K562 (cell line): ENCODE results near the gene KRTAP5-5. TPM values are rescaled to one million over a fixed set of nuclear protein-coding genes. Genes with fewer than 3 reads are reported as not detected.
"Not testable (repeated sequence)": the region's sequence is repeated elsewhere in the genome, so short reads cannot be mapped to it uniquely, and the experiment has no call there.

ENCODE experiments used
- ATAC-seq: fragments of 200-7000 bp; cut with Tn5 transposase; 3 replicates; pipeline ENCODE4 v1.9.1; 2020; ENCODE audit warnings: moderate library complexity
- BruUV-seq: library from RNA; stranded (reverse); fragments of 400-500 nt; replicated peaks from 2 replicates; lab custom pipeline; 2021; lab: Mats Ljungman, UMichigan
- CTCF ChIA-PET: fragments of 300-600 bp; formaldehyde crosslinking; extraction: SDS; loops from one replicate; lab custom pipeline; 2021; ENCODE audit warnings: low intra/inter-chr PET ratio; lab: Yijun Ruan, JAX
- POLR2A ChIA-PET: fragments of 300-600, 350-650 bp; sonication (Branson Sonifier 250); formaldehyde crosslinking; extraction: SDS; loops from one replicate; lab custom pipeline; 2021; ENCODE audit warnings: antibody characterized with exemption, inconsistent platforms; lab: Yijun Ruan, JAX
- DNase-seq, 4 experiments: peaks; one replicate each; pipeline versions ENCODE4 v3.0.0 to v3.0.0-alpha.2; 2011 to 2018; ENCODE audit warnings: low spot score in 3 of 4, mixed read lengths in 3 of 4; ENCODE audit errors: extremely low read depth in 1 of 4
- FAIRE-seq: peaks from 2 replicates; lab custom pipeline; 2011; peaks lifted over from hg19 to GRCh38; lab: Jason Lieb, UNC
- H2AFZ ChIP-seq: 2 replicates; pipeline ENCODE4 v1.6.0; 2011; ENCODE audit warnings: low read depth, low read length, control low read depth, inconsistent platforms
- H3K27ac ChIP-seq: fragments of 200-600 bp; 3 replicates; pipeline ENCODE4 v1.8.0; 2011; ENCODE audit warnings: low read depth, mild to moderate bottlenecking, control low read depth, inconsistent platforms, low read length, moderate library complexity, mixed read lengths; ENCODE audit errors: extremely low read depth
- H3K27me3 ChIP-seq, 2 experiments: fragments of 300-600 bp in 1 of 2; 2 replicates in 1 of 2; 3 replicates in 1 of 2; pipeline versions ENCODE4 v1.6.0 to v1.8.0; 2011; ENCODE audit warnings: inconsistent platforms in 2 of 2, low read length in 2 of 2, mild to moderate bottlenecking in 1 of 2, mixed read lengths in 1 of 2, moderate library complexity in 1 of 2; ENCODE audit not compliant: control insufficient read depth in 2 of 2, insufficient read depth in 2 of 2
- H3K36me3 ChIP-seq: fragments of 300-600 bp; 3 replicates; pipeline ENCODE4 v1.8.0; 2011; ENCODE audit warnings: mild to moderate bottlenecking, low read length, inconsistent platforms; ENCODE audit not compliant: control insufficient read depth, insufficient read depth
- H3K4me1 ChIP-seq, 2 experiments: fragments of 200-600 bp in 1 of 2; replicated peaks in 1 of 2; 2 replicates in 1 of 2; 3 replicates in 1 of 2; pipeline versions ENCODE4 v1.5.1 to v1.8.0; 2011; ENCODE audit warnings: inconsistent platforms in 2 of 2, low read length in 2 of 2, mild to moderate bottlenecking in 1 of 2, mixed read lengths in 1 of 2, moderate library complexity in 1 of 2; ENCODE audit not compliant: control insufficient read depth in 2 of 2, insufficient read depth in 2 of 2
- H3K4me2 ChIP-seq: 2 replicates; pipeline ENCODE4 v1.6.1; 2011; ENCODE audit warnings: low read length, control low read depth, inconsistent platforms, mixed read lengths; ENCODE audit not compliant: insufficient read depth
- H3K4me3 ChIP-seq: fragments of 200-600 bp; sonication (generic), shearing (Covaris generic); 2 replicates; pipeline ENCODE4 v1.5.1; 2016; ENCODE audit warnings: control low read depth, inconsistent platforms
- H3K79me2 ChIP-seq: fragments of 200-600 bp; 3 replicates; pipeline ENCODE4 v1.8.0; 2011; ENCODE audit warnings: low read length, inconsistent platforms; ENCODE audit not compliant: control insufficient read depth, insufficient read depth
- H3K9ac ChIP-seq, 2 experiments: 2 replicates each; pipeline versions ENCODE4 v1.6.0 to v1.6.1; 2011; ENCODE audit warnings: low read depth in 2 of 2, low read length in 2 of 2, control low read depth in 1 of 2, inconsistent platforms in 1 of 2, mild to moderate bottlenecking in 1 of 2, mixed read lengths in 1 of 2; ENCODE audit not compliant: insufficient read depth in 1 of 2
- H3K9me1 ChIP-seq: one replicate; pipeline ENCODE4 v1.6.0; 2011; ENCODE audit warnings: inconsistent platforms, mild to moderate bottlenecking, low read length, moderate library complexity; ENCODE audit not compliant: control insufficient read depth, insufficient read depth
- H3K9me3 ChIP-seq: replicated peaks from 2 replicates; pipeline ENCODE4 v1.5.1; 2011; ENCODE audit warnings: low read depth, low read length, inconsistent platforms; ENCODE audit not compliant: control insufficient read depth, insufficient read depth
- H4K20me1 ChIP-seq: replicated peaks from 2 replicates; pipeline ENCODE4 v1.6.1; 2011; ENCODE audit warnings: low read length, inconsistent platforms, mixed read lengths; ENCODE audit not compliant: control insufficient read depth, insufficient read depth
- EWSR1 ChIP-seq: fragments of 450-650 bp; IDR thresholded peaks from 2 replicates; pipeline ENCODE4 v1.6.1; 2018; ENCODE audit warnings: borderline replicate concordance, mild to moderate bottlenecking, low read depth, moderate library complexity; ENCODE audit not compliant: partially characterized antibody
- MYBL2 ChIP-seq, 2 experiments: fragments of 450-650 bp in 1 of 2; sonication (generic) in 1 of 2; formaldehyde crosslinking in 1 of 2; IDR thresholded peaks; 2 replicates each; pipeline versions ENCODE4 v1.6.1 to v1.8.1; 2017 to 2022; ENCODE audit warnings: borderline replicate concordance in 1 of 2, inconsistent platforms in 1 of 2, low read depth in 1 of 2, mild to moderate bottlenecking in 1 of 2, missing genetic modification reagents in 1 of 2, moderate library complexity in 1 of 2
- NR3C1 ChIP-seq: sonication (generic); formaldehyde crosslinking; IDR thresholded peaks from 2 replicates; pipeline ENCODE4 v1.8.1; 2022; ENCODE audit warnings: missing genetic modification reagents
- SIX5 ChIP-seq, 2 experiments: IDR thresholded peaks; 2 replicates each; pipeline ENCODE4 v1.6.1; 2011; ENCODE audit warnings: low read length in 2 of 2, borderline replicate concordance in 1 of 2, low read depth in 1 of 2, mild to moderate bottlenecking in 1 of 2, moderate library complexity in 1 of 2; ENCODE audit not compliant: insufficient read depth in 1 of 2
- TGIF2 ChIP-seq: sonication (generic); formaldehyde crosslinking; IDR thresholded peaks from 2 replicates; pipeline ENCODE4 v1.8.1; 2022; ENCODE audit warnings: mild to moderate bottlenecking, missing genetic modification reagents, moderate library complexity
- ZC3H4 ChIP-seq: sonication (generic); formaldehyde crosslinking; IDR thresholded peaks from 2 replicates; pipeline ENCODE4 v1.9.0; 2021; ENCODE audit warnings: missing genetic modification reagents, borderline replicate concordance
- ZFX ChIP-seq: sonication (generic); formaldehyde crosslinking; IDR thresholded peaks from 2 replicates; pipeline ENCODE4 v1.8.0; 2022; ENCODE audit warnings: mild to moderate bottlenecking, missing genetic modification reagents, moderate library complexity
- ZNF224 ChIP-seq: sonication (generic); formaldehyde crosslinking; IDR thresholded peaks from 2 replicates; pipeline ENCODE4 v1.8.0; 2022; ENCODE audit warnings: mild to moderate bottlenecking, missing genetic modification reagents
- ZNF77 ChIP-seq: fragments of 250-450 bp; sonication (Bioruptor Pico); IDR thresholded peaks from 2 replicates; pipeline ENCODE4 v1.5.0; 2020
- WGBS: fragments of 100-300 bp; shearing (Covaris generic); methylation state at CpG from one replicate; pipeline ENCODE4 v1.1.6; 2016; ENCODE audit warnings: low coverage, mixed read lengths; ENCODE audit not compliant: insufficient coverage; ENCODE audit errors: missing lambda C conversion rate; 5-methylcytosine and 5-hydroxymethylcytosine counted together
- in situ Hi-C: fragments of 300-500 bp; cut with MboI; formaldehyde crosslinking; loops from 4 replicates; pipeline ENCODE4 v1.15.0; 2018; ENCODE audit warnings: inconsistent platforms, mixed read lengths
- intact Hi-C: fragments of 100-400 bp; cut with micrococcal nuclease; formaldehyde crosslinking; loops from 2 replicates; pipeline ENCODE4 v1.14.2; 2022
- polyA plus RNA-seq, 8 experiments: library from polyadenylated mRNA; depleted of rRNA in 4 of 8; stranded (reverse) in 5 of 8; unstranded in 3 of 8; fragments of >200 nt; fragmentation: Nextera tagmentation in 2 of 8; fragmentation: Illumina TruSeq in 1 of 8; extraction: Ambion mirVana in 2 of 8; extraction: Trizol in 1 of 8; gene quantifications; 2 replicates each; pipeline versions ENCODE4 v1.2.1 to v1.2.3, GENCODE V29; 2011 to 2014; ENCODE audit warnings: inconsistent platforms in 1 of 8, missing spikeins in 1 of 8
- total RNA-seq, 7 experiments: library from RNA; depleted of rRNA in 6 of 7; stranded (reverse); fragments of >200 nt in 6 of 7; fragmentation: Illumina TruSeq in 2 of 7; extraction: Trizol in 2 of 7; gene quantifications; 2 replicates each; pipeline versions ENCODE4 v1.2.1 to v1.2.3, GENCODE V29; 2011 to 2021; ENCODE audit warnings: low replicate concordance in 1 of 7
- TF ChIP-seq, protein P1 (sequence below), 2 experiments: fragments of 450-650 bp in 1 of 2; sonication (generic) in 1 of 2; formaldehyde crosslinking in 1 of 2; IDR thresholded peaks in 1 of 2; conservative IDR thresholded peaks in 1 of 2; 2 replicates each; pipeline versions ENCODE4 v1.6.1 to v1.8.1; 2016 to 2023; ENCODE audit warnings: mild to moderate bottlenecking in 2 of 2, moderate library complexity in 2 of 2, inconsistent platforms in 1 of 2, missing genetic modification reagents in 1 of 2

KRTAP5-5 gene
- total and polyA plus RNA-seq, 9 of the 15 experiments (the other 6 are each of a cell fraction or from before 2014, with no cell fraction given), result not detected

DNA sequence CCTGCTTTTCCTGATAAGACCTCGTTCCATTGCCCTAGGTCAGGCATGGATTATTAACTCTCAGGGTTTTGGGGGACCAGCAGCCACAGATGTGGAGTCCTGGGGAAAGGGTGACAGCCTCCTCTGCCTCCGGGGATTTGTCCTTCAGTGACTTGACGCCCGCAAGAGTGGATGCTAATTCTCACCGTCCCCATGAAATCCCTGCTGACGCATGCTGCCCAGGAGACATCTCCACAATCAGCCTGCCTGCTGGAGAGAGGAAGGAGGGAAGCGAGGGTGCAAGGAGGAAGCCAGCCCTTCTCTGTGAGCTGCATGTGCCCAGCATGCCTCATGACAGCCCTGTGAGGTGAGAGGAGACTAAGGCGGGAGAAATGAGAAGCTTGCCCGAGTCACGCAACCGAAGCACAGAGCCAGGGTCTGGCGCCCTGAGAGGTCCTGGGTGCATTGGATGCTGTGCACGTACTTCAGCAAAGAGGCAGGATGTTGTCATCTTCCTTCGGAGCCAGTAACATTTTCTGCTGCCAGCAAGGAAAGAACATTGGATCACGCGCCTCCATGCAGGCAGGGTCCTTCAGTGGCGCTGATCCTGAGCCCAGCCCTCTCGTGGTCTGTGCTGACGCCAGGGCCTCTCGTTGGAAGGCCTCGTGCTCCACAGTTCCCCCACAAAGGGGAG lies 40.1 kb downstream of the KRTAP5-5 start (continued):
- TF ChIP-seq SIX5 (IDR thresholded peaks at IDR 0.05; ENCODE audit: borderline replicate concordance in 1 of 2, insufficient read depth in 1 of 2, low read depth in 1 of 2, low read length in 2 of 2), result no peak

GRCh38 chr11:1670457-1670856 lies 40.9 kb downstream of the KRTAP5-5 start:
- POLR2A ChIA-PET, result interaction anchor here (0.6 kb wide), 1 partner anchor 99 kb away, joined by 3 read pairs; no protein-coding TSS in a partner anchor
- FAIRE-seq, result peak; percentile 23
- CTCF ChIA-PET, result not testable (repeated sequence)

GRCh38 chr11:1670905-1671371 lies 41.4 kb downstream of the KRTAP5-5 start:
- no peaks in the 10 kb centered on the region for H3K79me2 ChIP-seq
- H4K20me1 ChIP-seq, result 0 out of 2 replicates have a peak, but pooled peaks cover 9% of the 10 kb centered on the region
- H3K9ac ChIP-seq, result no peak overlapping the region
- DNase-seq, result no peak
- in situ Hi-C loops, result no loop called here
- POLR2A ChIA-PET, result no interaction called here
- H3K9me3 ChIP-seq, result no peaks in the 10 kb centered on the region
- no peaks in the 10 kb centered on the region for H3K36me3 ChIP-seq
- H3K27me3 ChIP-seq, result peaks cover 45 to 54% of the 10 kb centered on the region in 2 experiments
- H3K9me1 ChIP-seq, result peaks cover 2% of the 10 kb centered on the region
- intact Hi-C loops, result no loop called here
- no peak overlapping the region for H3K4me2 ChIP-seq
- H3K4me3 ChIP-seq, result no peak overlapping the region
- FAIRE-seq, result no peak
- BruUV-seq, result no TSS peak
- H3K27ac ChIP-seq, result no peak overlapping the region
- 9% methylated on average over 11 of the region's 11 CpGs for WGBS
- CTCF ChIA-PET, result no interaction called here
- ATAC-seq, result no peak
- H2AFZ ChIP-seq, result no peak overlapping the region
- H3K4me1 ChIP-seq, result no peaks in the 10 kb centered on the region
- no peak for TF ChIP-seq ZNF224 (CRISPR knock-in tag)
- TF ChIP-seq, protein P1, sequence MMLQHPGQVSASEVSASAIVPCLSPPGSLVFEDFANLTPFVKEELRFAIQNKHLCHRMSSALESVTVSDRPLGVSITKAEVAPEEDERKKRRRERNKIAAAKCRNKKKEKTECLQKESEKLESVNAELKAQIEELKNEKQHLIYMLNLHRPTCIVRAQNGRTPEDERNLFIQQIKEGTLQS (IDR thresholded peaks at IDR 0.05), result no peak
- TF ChIP-seq, protein P1 (CRISPR knock-in tag; conservative IDR thresholded peaks at IDR 0.05), result no peak
- TF ChIP-seq EWSR1, result no peak
- TF ChIP-seq MYBL2 (IDR thresholded peaks at IDR 0.05; ENCODE audit: low read depth), result no peak
- TF ChIP-seq MYBL2 (CRISPR knock-in tag; IDR thresholded peaks at IDR 0.05; ENCODE audit: borderline replicate concordance), result no peak
- no peak for TF ChIP-seq ZFX (CRISPR knock-in tag)
- TF ChIP-seq TGIF2 (CRISPR knock-in tag), result no peak
- no peak for TF ChIP-seq ZNF77 (CRISPR knock-in tag)
- no peak for TF ChIP-seq NR3C1 (CRISPR knock-in tag)
- TF ChIP-seq ZC3H4 (CRISPR knock-in tag), result no peak

More at GRCh38 chr11:1670457-1670856, 40.9 kb downstream of the KRTAP5-5 start:
- H3K4me3 ChIP-seq, H3K27ac ChIP-seq, H3K36me3 ChIP-seq, intact Hi-C loops, H4K20me1 ChIP-seq, H3K79me2 ChIP-seq, H3K9me1 ChIP-seq, in situ Hi-C loops, DNase-seq, H2AFZ ChIP-seq, H3K9ac ChIP-seq, BruUV-seq, H3K4me2 ChIP-seq, ATAC-seq, H3K9me3 ChIP-seq, H3K4me1 ChIP-seq: not testable (repeated sequence)
- WGBS, result 33% methylated on average over 1 of the region's 1 CpG
- peaks cover 45 to 54% of the 10 kb centered on the region in 2 experiments for H3K27me3 ChIP-seq
